Tibial nerve (tissue), 4 donors: Measurements from ENCODE around the gene SLC13A4. TPM values are rescaled to one million over a fixed set of nuclear protein-coding genes. Genes with fewer than 3 reads are reported as not detected.

ENCODE experiments used
- DNase-seq, 2 donors: peaks; one replicate each; pipeline ENCODE4 v3.0.0-alpha.2; 2019; ENCODE audit warnings: low spot score in 2 of 2
- H3K27ac ChIP-seq, 4 donors: fragments of 200-600 bp; sonication (generic) in 3 of 4; one replicate each; pipeline ENCODE4 v1.5.1; 2017 to 2019; ENCODE audit warnings: mild to moderate bottlenecking in 1 of 4
- H3K27me3 ChIP-seq, 2 donors: fragments of 200-600 bp; sonication (generic) in 1 of 2; one replicate each; pipeline versions ENCODE4 v1.5.1 to v1.6.0; 2017 to 2019
- H3K36me3 ChIP-seq, 3 donors: fragments of 200-600 bp; sonication (generic); one replicate each; pipeline ENCODE4 v1.5.1; 2018 to 2019
- H3K4me1 ChIP-seq, 4 donors: fragments of 200-600 bp; sonication (generic) in 3 of 4; one replicate each; pipeline ENCODE4 v1.5.1; 2017 to 2019
- H3K4me3 ChIP-seq, 4 donors: fragments of 200-600 bp; sonication (generic) in 3 of 4; one replicate each; pipeline ENCODE4 v1.5.1; 2017 to 2019; ENCODE audit warnings: mild to moderate bottlenecking in 1 of 4, moderate library complexity in 1 of 4
- H3K9me3 ChIP-seq, 4 donors: fragments of 200-600 bp; sonication (generic) in 3 of 4; one replicate each; pipeline ENCODE4 v1.5.1; 2017 to 2019
- EP300 ChIP-seq, 2 donors: sonication (generic); formaldehyde crosslinking; IDR thresholded peaks; one replicate each; pipeline ENCODE4 v1.6.1; 2017; ENCODE audit warnings: antibody characterized with exemption in 2 of 2, mild to moderate bottlenecking in 1 of 2
- POLR2A ChIP-seq, 2 donors: fragments of 450-650 bp; IDR thresholded peaks; one replicate each; pipeline ENCODE4 v1.6.1; 2017; ENCODE audit warnings: antibody characterized with exemption in 2 of 2, mild to moderate bottlenecking in 2 of 2, moderate library complexity in 2 of 2
- WGBS, 2 donors: methylation state at CpG; one replicate each; pipeline ENCODE4 v1.1.5; 2018; 5-methylcytosine and 5-hydroxymethylcytosine counted together
- total RNA-seq, 4 donors: library from RNA; depleted of rRNA; stranded (reverse); fragments of >200 nt; gene quantifications; one replicate each; pipeline ENCODE4 v1.1.0, GENCODE V29; 2016
- TF ChIP-seq, protein P1 (sequence below), 5 experiments: fragments of 200-600 bp in 3 of 5; fragments of 450-650 bp in 2 of 5; sonication (generic) in 3 of 5; IDR thresholded peaks; one replicate each; pipeline ENCODE4 v1.5.1; 2016 to 2019; ENCODE audit warnings: antibody characterized with exemption in 5 of 5, mild to moderate bottlenecking in 3 of 5, moderate library complexity in 2 of 5

Gene SLC13A4
- total RNA-seq, 4 donors from 2014 or later: not detected

DNA sequence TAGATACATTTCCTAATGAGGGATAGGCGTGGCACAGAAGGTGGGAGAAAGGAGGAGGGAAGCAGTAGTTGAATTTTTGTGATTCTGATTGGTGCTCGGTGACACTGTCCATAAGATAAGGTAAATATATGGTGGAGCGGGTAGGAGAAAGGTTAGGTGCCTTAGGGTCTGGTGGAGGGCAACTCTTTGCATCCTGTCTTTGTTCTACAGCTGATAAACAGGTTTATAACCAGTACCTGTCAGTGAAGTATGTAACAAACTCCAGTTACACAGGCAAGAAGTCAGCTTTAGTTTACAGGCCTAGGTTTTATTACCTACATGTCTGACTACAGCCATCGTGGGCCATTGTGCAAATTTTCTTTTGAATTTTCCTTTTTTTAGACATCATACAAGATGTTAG is 31.5 kb upstream of the SLC13A4 start:
- Histone ChIP-seq H3K4me3 (no peak overlapping the region), H3K27ac (peak overlapping the region in 2 of 4 donors; percentile 61 to 88), H3K9me3 (no peaks in the 10 kb centered on the region), H3K36me3 (no peaks in the 10 kb centered on the region), H3K27me3 (no peaks in the 10 kb centered on the region), H3K4me1 (peaks cover 0 to 9% (median 3%) of the 10 kb centered on the region in 4 donors)
- WGBS, 2 donors: 73 to 81% methylated on average over 4 of the region's 4 CpGs
- TF ChIP-seq, protein P1, sequence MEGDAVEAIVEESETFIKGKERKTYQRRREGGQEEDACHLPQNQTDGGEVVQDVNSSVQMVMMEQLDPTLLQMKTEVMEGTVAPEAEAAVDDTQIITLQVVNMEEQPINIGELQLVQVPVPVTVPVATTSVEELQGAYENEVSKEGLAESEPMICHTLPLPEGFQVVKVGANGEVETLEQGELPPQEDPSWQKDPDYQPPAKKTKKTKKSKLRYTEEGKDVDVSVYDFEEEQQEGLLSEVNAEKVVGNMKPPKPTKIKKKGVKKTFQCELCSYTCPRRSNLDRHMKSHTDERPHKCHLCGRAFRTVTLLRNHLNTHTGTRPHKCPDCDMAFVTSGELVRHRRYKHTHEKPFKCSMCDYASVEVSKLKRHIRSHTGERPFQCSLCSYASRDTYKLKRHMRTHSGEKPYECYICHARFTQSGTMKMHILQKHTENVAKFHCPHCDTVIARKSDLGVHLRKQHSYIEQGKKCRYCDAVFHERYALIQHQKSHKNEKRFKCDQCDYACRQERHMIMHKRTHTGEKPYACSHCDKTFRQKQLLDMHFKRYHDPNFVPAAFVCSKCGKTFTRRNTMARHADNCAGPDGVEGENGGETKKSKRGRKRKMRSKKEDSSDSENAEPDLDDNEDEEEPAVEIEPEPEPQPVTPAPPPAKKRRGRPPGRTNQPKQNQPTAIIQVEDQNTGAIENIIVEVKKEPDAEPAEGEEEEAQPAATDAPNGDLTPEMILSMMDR (IDR thresholded peaks at IDR 0.05): no peak
- TF ChIP-seq EP300 (IDR thresholded peaks at IDR 0.05): no peak
- no peak for TF ChIP-seq POLR2A (IDR thresholded peaks at IDR 0.05)
- no peak for DNase-seq

DNA sequence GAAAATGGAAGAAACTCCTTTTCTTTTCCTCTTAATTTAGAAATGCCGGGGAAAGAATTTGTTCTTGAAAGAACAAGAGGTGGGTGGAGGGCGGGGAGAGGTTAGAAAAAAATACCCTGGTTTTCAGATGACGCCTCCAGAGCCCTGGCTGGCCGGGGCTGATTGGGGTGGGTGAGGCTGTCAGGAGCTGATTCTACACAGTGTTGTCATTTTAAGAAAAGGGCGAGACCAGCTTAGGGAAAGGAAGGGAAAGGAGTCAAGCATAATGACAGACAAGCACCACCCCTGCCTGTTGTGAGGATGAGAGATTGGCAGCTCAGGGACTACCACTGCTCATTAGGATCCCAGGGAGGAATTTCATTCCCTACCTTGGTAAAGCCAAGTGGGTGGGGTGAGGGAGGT is 30.5 kb upstream of the SLC13A4 start:
- no peaks in the 10 kb centered on the region for H3K27me3 ChIP-seq
- H3K9me3 ChIP-seq: no peaks in the 10 kb centered on the region
- H3K4me3 ChIP-seq: peak overlapping the region in 3 of 4 donors; percentile 7 to 29 (median 22)
- TF ChIP-seq EP300 (IDR thresholded peaks at IDR 0.05): no peak
- peak in 1 of 2 donors; percentile 24 for TF ChIP-seq POLR2A (IDR thresholded peaks at IDR 0.05)
- H3K4me1 ChIP-seq: peaks cover 0 to 9% (median 3%) of the 10 kb centered on the region in 4 donors
- H3K27ac ChIP-seq: peak overlapping the region; percentile 61 to 88 (median 76)
- no peaks in the 10 kb centered on the region for H3K36me3 ChIP-seq
- 10 to 18% methylated on average over 5 of the region's 5 CpGs for WGBS, 2 donors
- DNase-seq: peak; percentile 23 to 33

DNA sequence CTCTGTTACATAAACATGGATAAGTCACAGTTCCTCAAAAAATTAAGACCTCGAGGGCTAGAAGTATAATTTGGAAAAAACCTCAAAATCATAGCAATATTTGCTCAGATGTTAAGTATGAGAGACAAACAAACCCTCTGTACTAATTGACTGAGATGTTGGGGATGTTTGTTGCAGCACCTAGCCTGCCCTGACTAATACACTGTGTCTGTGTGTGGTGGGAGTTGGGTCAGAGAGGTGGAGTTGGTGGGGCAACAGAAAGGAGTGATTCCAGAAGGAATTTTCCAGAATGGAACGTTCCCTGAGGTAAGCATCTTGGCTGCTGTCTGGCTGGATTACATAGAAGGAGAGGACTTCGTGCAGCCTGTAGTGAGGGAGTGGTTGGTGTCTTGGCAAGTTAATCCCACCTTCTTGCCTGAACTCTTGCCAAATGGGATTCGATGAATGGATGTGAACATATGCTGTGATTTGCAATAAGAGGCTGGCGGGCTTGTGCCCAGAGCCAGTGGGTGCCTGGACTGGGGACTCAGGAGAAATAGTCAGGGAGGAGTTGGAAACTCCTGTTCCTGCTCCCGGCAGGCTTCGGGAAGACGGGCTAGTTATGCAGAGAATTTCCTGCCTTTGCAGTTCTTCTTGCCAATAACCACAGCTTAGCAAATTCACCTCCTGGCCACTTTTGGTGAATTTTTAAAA is 29.9 kb upstream of the SLC13A4 start:
- Histone ChIP-seq H3K4me1 (peaks cover 0 to 9% (median 3%) of the 10 kb centered on the region in 4 donors), H3K9me3 (no peaks in the 10 kb centered on the region), H3K27me3 (no peaks in the 10 kb centered on the region), H3K36me3 (no peaks in the 10 kb centered on the region), H3K4me3 (peak overlapping the region in 3 of 4 donors; percentile 7 to 29 (median 22)), H3K27ac (peak overlapping the region in 3 of 4 donors; percentile 61 to 88 (median 88))
- DNase-seq: peak in 1 of 2 donors; percentile 30
- no peak for TF ChIP-seq EP300 (IDR thresholded peaks at IDR 0.05)
- TF ChIP-seq POLR2A (IDR thresholded peaks at IDR 0.05): no peak
- TF ChIP-seq, protein P1 (IDR thresholded peaks at IDR 0.05): no peak
- 38 to 56% methylated on average over 8 of the region's 8 CpGs for WGBS, 2 donors

DNA sequence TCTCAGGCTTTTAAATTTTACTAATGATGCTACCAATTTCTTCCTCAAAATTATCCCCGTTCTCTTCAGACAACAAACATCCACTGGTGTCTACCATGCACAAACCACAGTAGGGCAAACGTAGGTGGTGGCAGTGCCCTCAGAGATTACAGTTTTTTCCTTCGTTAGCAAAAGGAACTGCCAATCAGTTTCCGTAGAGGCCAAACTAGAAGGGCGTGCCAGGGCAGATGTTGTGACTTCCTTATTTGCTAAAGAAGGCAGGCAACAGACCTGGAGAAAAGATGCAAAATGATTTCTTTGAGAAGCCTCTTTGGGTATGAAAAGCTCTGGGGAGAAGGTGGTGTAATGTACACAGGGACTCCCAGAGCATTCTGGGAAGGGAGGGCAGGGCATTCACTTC is 28.2 kb upstream of the SLC13A4 start:
- Histone ChIP-seq H3K4me1 (peaks cover 0 to 9% (median 3%) of the 10 kb centered on the region in 4 donors), H3K27me3 (no peaks in the 10 kb centered on the region), H3K27ac (no peak overlapping the region), H3K36me3 (no peaks in the 10 kb centered on the region), H3K4me3 (no peak overlapping the region), H3K9me3 (no peaks in the 10 kb centered on the region)
- DNase-seq: no peak
- WGBS, 2 donors: 70 to 72% methylated on average over 5 of the region's 5 CpGs
- TF ChIP-seq, protein P1 (IDR thresholded peaks at IDR 0.05): no peak
- no peak for TF ChIP-seq POLR2A (IDR thresholded peaks at IDR 0.05)

DNA sequence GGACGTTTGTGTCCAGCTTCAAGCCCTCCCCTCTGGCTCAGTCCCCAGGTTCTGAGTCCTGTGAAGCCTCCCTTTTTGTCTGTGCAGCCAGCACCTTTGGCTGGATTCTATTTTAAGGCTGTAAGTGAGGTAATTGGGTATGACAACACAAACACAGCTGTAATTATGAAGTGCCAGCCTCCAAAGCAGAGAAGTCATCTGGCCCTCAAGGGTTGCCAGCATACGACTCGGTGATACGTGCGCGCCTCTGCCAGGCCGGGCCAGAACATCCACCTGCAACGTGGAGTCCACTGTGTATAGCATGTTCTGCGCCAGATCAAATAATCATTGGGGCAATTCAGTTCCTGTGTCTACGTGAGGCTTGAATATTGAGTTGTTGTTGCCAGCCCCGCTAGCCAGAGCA is 27.4 kb upstream of the SLC13A4 start:
- DNase-seq: no peak
- Histone ChIP-seq H3K4me3 (no peak overlapping the region), H3K4me1 (peaks cover 0 to 9% (median 3%) of the 10 kb centered on the region in 4 donors), H3K9me3 (no peaks in the 10 kb centered on the region), H3K27ac (no peak overlapping the region), H3K36me3 (no peaks in the 10 kb centered on the region), H3K27me3 (no peaks in the 10 kb centered on the region)
- WGBS, 2 donors: 82 to 88% methylated on average over 11 of the region's 11 CpGs
- TF ChIP-seq POLR2A (IDR thresholded peaks at IDR 0.05) (no peak), EP300 (IDR thresholded peaks at IDR 0.05) (no peak)
- TF ChIP-seq, protein P1 (IDR thresholded peaks at IDR 0.05): no peak
